ENCODE data around the gene LYRM4. TPM values are rescaled to one million over a fixed set of nuclear protein-coding genes. Genes with fewer than 3 reads are reported as not detected.

Gene LYRM4
- total RNA-seq, 1 experiment from 2014 or later: 37.0 TPM

GRCh38 chr6:5104667-5105066 is 156.1 kb downstream of the LYRM4 start:
- BruUV-seq (replicated peaks): no TSS peak
- H3K4me3 ChIP-seq: no peak overlapping the region
- no peaks in the 10 kb centered on the region for H4K20me1 ChIP-seq (ENCODE audit: insufficient read depth)
- H3K79me2 ChIP-seq (ENCODE audit: low read depth): no peaks in the 10 kb centered on the region
- TF ChIP-seq EZH2 (IDR thresholded peaks at IDR 0.05; ENCODE audit: low read depth) (no peak), CTCF (conservative IDR thresholded peaks at IDR 0.05) (no peak)
- DNase-seq: no peak
- no peaks in the 10 kb centered on the region for H3K9me2 ChIP-seq (ENCODE audit: insufficient read depth)
- ChIA-PET POLR2A (ENCODE audit: unreplicated experiment) (no interaction called here), CTCF (no interaction called here)
- H2AFZ ChIP-seq: no peak overlapping the region
- intact Hi-C loops (cut with micrococcal nuclease; ENCODE audit: unreplicated experiment): no loop called here
- H3K4me2 ChIP-seq: no peak overlapping the region
- H3K27me3 ChIP-seq (ENCODE audit: insufficient read depth, low read depth): no peaks in the 10 kb centered on the region
- H3K9me3 ChIP-seq (ENCODE audit: insufficient read depth, low read depth): no peaks in the 10 kb centered on the region
- H3K27ac ChIP-seq: no peak overlapping the region
- no peaks in the 10 kb centered on the region for H3F3A ChIP-seq (ENCODE audit: insufficient read depth, low read depth)
- H3K36me3 ChIP-seq (ENCODE audit: low read depth): no peaks in the 10 kb centered on the region
- no peaks in the 10 kb centered on the region for H3K4me1 ChIP-seq (replicated peaks; ENCODE audit: insufficient read depth)

GRCh38 chr6:5103250-5103649 is 157.5 kb downstream of the LYRM4 start:
- BruUV-seq (replicated peaks): no TSS peak
- Histone ChIP-seq H4K20me1 (ENCODE audit: insufficient read depth) (no peaks in the 10 kb centered on the region), H3K79me2 (ENCODE audit: low read depth) (no peaks in the 10 kb centered on the region), H3F3A (ENCODE audit: insufficient read depth, low read depth) (no peaks in the 10 kb centered on the region), H3K4me2 (no peak overlapping the region), H3K9me2 (ENCODE audit: insufficient read depth) (no peaks in the 10 kb centered on the region), H3K4me3 (no peak overlapping the region), H3K9me3 (ENCODE audit: insufficient read depth, low read depth) (no peaks in the 10 kb centered on the region), H2AFZ (no peak overlapping the region), H3K27ac (no peak overlapping the region), H3K36me3 (ENCODE audit: low read depth) (no peaks in the 10 kb centered on the region), H3K4me1 (replicated peaks; ENCODE audit: insufficient read depth) (no peaks in the 10 kb centered on the region), H3K27me3 (ENCODE audit: insufficient read depth, low read depth) (no peaks in the 10 kb centered on the region)
- POLR2A ChIA-PET (ENCODE audit: unreplicated experiment): no interaction called here
- DNase-seq: no peak
- CTCF ChIA-PET: no interaction called here
- intact Hi-C loops (cut with micrococcal nuclease; ENCODE audit: unreplicated experiment): no loop called here
- no peak for TF ChIP-seq CTCF (conservative IDR thresholded peaks at IDR 0.05)
- no peak for TF ChIP-seq EZH2 (IDR thresholded peaks at IDR 0.05; ENCODE audit: low read depth)

GRCh38 chr6:5102267-5102970 is 158.3 kb downstream of the LYRM4 start:
- ChIA-PET CTCF (interaction anchor here (0.7 kb wide), 1 partner anchor 783 kb away, joined by 6 read pairs; no protein-coding TSS in a partner anchor), POLR2A (ENCODE audit: unreplicated experiment) (no interaction called here)
- Histone ChIP-seq H3K36me3 (ENCODE audit: low read depth) (no peaks in the 10 kb centered on the region), H3K4me2 (no peak overlapping the region), H2AFZ (no peak overlapping the region), H3K9me3 (ENCODE audit: insufficient read depth, low read depth) (no peaks in the 10 kb centered on the region), H3K27me3 (ENCODE audit: insufficient read depth, low read depth) (no peaks in the 10 kb centered on the region), H3K4me3 (no peak overlapping the region), H4K20me1 (ENCODE audit: insufficient read depth) (no peaks in the 10 kb centered on the region), H3K27ac (no peak overlapping the region), H3F3A (ENCODE audit: insufficient read depth, low read depth) (no peaks in the 10 kb centered on the region), H3K79me2 (ENCODE audit: low read depth) (no peaks in the 10 kb centered on the region), H3K9me2 (ENCODE audit: insufficient read depth) (no peaks in the 10 kb centered on the region), H3K4me1 (replicated peaks; ENCODE audit: insufficient read depth) (no peaks in the 10 kb centered on the region)
- TF ChIP-seq EZH2 (IDR thresholded peaks at IDR 0.05; ENCODE audit: low read depth) (no peak), CTCF (conservative IDR thresholded peaks at IDR 0.05) (no peak)
- no TSS peak for BruUV-seq (replicated peaks)
- intact Hi-C loops (cut with micrococcal nuclease; ENCODE audit: unreplicated experiment): no loop called here
- DNase-seq: no peak
